Naive thymus-derived CD8-positive, alpha-beta T cell (primary cell): ENCODE measurements around the gene ACSS1. TPM values are rescaled to one million over a fixed set of nuclear protein-coding genes. Genes with fewer than 3 reads are reported as not detected.

Source experiments
- ATAC-seq, 2 donors: fragments of 150-1000 bp; cut with Tn5 transposase in 1 of 2; sonication (Bioruptor Pico), chemical (Tn5 transposase) in 1 of 2; 1 replicate in 1 of 2; 2 replicates in 1 of 2; pipeline ENCODE4 v1.10.0; 2021; ENCODE audit warnings: mild to moderate bottlenecking in 2 of 2, moderate library complexity in 2 of 2
- POLR2A ChIA-PET: fragments of 350-600 bp; sonication (Branson Sonifier 250); formaldehyde crosslinking; loops from one replicate; lab custom pipeline; 2021; ENCODE audit warnings: antibody characterized with exemption; lab: Charles Lee
- DNase-seq, 10 donors: peaks; one replicate each; pipeline versions ENCODE4 v3.0.0 to v3.0.0-alpha.2; 2020 to 2022
- H3K27ac Mint-ChIP-seq, 10 donors: one replicate each; pipeline ENCODE4 v1.8.0; 2020 to 2022; ENCODE audit warnings: mild to moderate bottlenecking in 10 of 10, mixed read lengths in 10 of 10, moderate library complexity in 4 of 10, inconsistent platforms in 1 of 10
- H3K27me3 Mint-ChIP-seq, 5 donors: one replicate each; pipeline ENCODE4 v1.8.0; 2021 to 2022; ENCODE audit warnings: mixed read lengths in 5 of 5
- H3K36me3 Mint-ChIP-seq, 3 donors: one replicate each; pipeline ENCODE4 v1.8.0; 2020 to 2022; ENCODE audit warnings: mixed read lengths in 3 of 3, mild to moderate bottlenecking in 2 of 3, inconsistent platforms in 1 of 3
- H3K4me1 Mint-ChIP-seq, 4 donors: one replicate each; pipeline ENCODE4 v1.8.0; 2021 to 2022; ENCODE audit warnings: mixed read lengths in 4 of 4
- H3K4me3 Mint-ChIP-seq, 10 donors: one replicate each; pipeline ENCODE4 v1.8.0; 2020 to 2022; ENCODE audit warnings: mild to moderate bottlenecking in 10 of 10, mixed read lengths in 10 of 10, moderate library complexity in 6 of 10, inconsistent platforms in 1 of 10
- H3K9me3 Mint-ChIP-seq, 9 donors: one replicate each; pipeline ENCODE4 v1.8.0; 2020 to 2022; ENCODE audit warnings: mixed read lengths in 9 of 9, mild to moderate bottlenecking in 3 of 9, inconsistent platforms in 1 of 9, moderate library complexity in 1 of 9
- polyA plus RNA-seq, 3 donors: library from polyadenylated mRNA; unstranded; fragments of 300-500 nt; fragmentation: Illumina TruSeq; gene quantifications; one replicate each; pipeline ENCODE4 v1.2.3, GENCODE V29; 2021
- total RNA-seq, 8 experiments: library from RNA in 2 of 8; stranded (reverse) in 2 of 8; gene quantifications; one replicate each; pipeline ENCODE4 v1.2.3 and lab custom pipeline; 2021 to 2026

Gene ACSS1
- total and polyA plus RNA-seq, 5 experiments from 2014 or later, result 45.2 to 57.8 (median 48.2) TPM

DNA sequence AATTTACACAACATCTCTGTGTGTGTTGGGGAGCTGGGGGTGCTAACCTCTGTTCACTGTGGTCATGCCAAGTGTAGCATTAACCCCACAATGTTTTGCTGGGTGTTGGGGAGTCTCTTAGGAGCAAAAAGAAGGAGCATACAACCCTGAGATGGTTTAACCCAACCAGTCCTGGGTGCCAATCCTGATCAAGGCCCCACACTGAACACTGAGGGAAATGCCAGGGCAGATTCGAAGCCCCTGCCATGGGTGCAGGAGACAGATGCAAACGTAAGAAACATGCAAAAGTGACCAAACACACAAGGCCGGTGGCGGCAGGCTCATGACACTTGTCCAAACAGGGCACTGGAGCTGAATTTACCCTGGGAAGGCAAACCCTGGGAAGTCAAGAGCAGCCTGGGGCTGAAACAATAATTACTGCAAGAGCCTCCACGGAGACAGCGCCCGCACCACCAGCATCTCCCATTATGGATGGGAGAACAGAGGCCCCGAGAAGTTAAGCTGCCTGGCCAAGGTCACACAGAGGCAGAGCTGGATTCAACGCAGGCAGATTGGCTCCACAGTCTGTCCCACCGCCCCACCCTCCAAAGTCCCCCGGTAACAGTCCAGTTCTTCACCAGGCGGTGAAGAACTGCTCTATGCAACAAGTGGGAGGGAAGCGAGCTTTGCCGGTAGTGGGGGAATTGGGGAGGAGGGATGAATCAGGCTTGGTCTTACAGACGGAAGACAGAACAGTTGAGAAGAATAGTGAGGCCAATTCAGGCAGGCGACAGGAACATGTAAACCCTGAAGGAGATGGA, 8.5 kb downstream of the ACSS1 start:
- peaks cover 0 to 30% (median 2%) of the 10 kb centered on the region in 3 donors for H3K36me3 Mint-ChIP-seq
- peak in 1 of 10 donors; percentile 16 for DNase-seq
- no peak for ATAC-seq
- peak overlapping the region; percentile 17 to 84 (median 72) for H3K27ac Mint-ChIP-seq
- no peaks in the 10 kb centered on the region for H3K9me3 Mint-ChIP-seq
- H3K4me1 Mint-ChIP-seq, result peaks cover 29 to 66% (median 58%) of the 10 kb centered on the region in 4 donors
- peak overlapping the region in 2 of 10 donors; percentile 11 to 54 for H3K4me3 Mint-ChIP-seq
- POLR2A ChIA-PET, result interaction anchor here (1.2 kb wide), 1 partner anchor 8 kb away, joined by 3 read pairs; the partner anchor contains the start of gene ACSS1
- no peaks in the 10 kb centered on the region for H3K27me3 Mint-ChIP-seq

- ATAC-seq (no peak), DNase-seq (peak in 1 of 10 donors; percentile 47)
- POLR2A ChIA-PET, result interaction anchor here (1.2 kb wide), 1 partner anchor 9 kb away, joined by 3 read pairs; the partner anchor contains the start of gene ACSS1
- no peak overlapping the region for H3K4me3 Mint-ChIP-seq
- peaks cover 0 to 29% (median 2%) of the 10 kb centered on the region in 3 donors for H3K36me3 Mint-ChIP-seq
- H3K4me1 Mint-ChIP-seq, result peaks cover 22 to 62% (median 50%) of the 10 kb centered on the region in 4 donors
- H3K27me3 Mint-ChIP-seq, result no peaks in the 10 kb centered on the region
- H3K9me3 Mint-ChIP-seq, result no peaks in the 10 kb centered on the region
- H3K27ac Mint-ChIP-seq, result peak overlapping the region in 4 of 10 donors; percentile 2 to 76 (median 62)
Observed at GRCh38 chr20:25048519-25048952, 9.4 kb downstream of the ACSS1 start.

GRCh38 chr20:25047766-25048165, 10.2 kb downstream of the ACSS1 start:
- Mint-ChIP-seq H3K27me3 (no peaks in the 10 kb centered on the region), H3K36me3 (peaks cover 0 to 29% (median 2%) of the 10 kb centered on the region in 3 donors), H3K4me1 (peaks cover 22 to 62% (median 51%) of the 10 kb centered on the region in 4 donors), H3K9me3 (no peaks in the 10 kb centered on the region), H3K27ac (peak overlapping the region in 4 of 10 donors; percentile 0 to 63 (median 43)), H3K4me3 (no peak overlapping the region)
- ATAC-seq, result no peak
- POLR2A ChIA-PET, result interaction anchor here (1.2 to 2.2 kb wide), 2 partner anchors 9 to 10 kb away, joined by 3 to 7 read pairs; partner anchors contain the start of gene ACSS1
- DNase-seq, result peak in 1 of 10 donors; percentile 46

DNA sequence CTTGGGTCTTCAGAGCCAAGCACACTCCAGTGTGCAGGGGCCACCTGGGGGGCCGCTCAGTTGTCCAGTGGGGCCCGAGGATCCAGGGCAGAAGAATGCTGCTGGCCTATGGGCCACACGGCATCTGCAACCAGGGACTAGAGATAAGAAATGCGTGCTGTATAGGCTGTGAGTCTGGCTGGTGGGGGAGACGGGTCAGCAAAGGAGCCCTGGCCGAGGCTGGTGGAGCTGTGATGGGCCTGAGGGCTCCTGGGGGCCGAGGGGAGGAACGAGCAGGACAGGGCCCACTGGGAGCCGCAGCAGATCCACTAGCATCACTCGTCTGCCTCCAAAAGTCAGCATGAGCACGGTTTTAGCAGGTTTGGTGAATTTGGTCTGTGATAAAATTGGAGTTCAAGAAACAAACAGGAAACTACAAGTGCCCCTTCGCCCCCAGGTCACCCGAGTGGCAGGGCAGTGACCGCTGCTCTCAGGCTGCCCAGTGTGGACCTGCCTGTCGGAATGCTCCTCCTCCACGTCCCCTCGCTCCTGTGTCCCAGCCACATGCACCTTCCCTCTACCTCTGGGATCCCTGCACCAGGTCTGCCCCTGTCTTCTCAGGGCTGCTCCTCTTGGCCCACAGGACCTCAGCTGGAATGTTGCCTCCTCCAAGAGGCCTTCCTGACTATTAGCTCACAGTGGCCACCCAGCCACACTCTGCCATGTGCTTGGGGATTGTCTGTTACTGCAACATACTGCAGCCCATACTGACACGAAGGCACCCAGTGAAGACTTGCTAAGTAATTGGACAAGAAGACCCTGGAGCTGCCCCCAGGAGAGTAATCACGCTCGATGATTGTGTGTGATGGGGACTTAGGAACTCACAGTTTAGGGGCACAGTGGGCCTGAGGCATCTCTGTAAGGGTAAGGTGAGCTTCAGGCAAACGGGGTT, 10.9 kb downstream of the ACSS1 start:
- DNase-seq (peak in 1 of 10 donors; percentile 46), ATAC-seq (no peak)
- Mint-ChIP-seq H3K36me3 (peaks cover 0 to 29% (median 2%) of the 10 kb centered on the region in 3 donors), H3K27ac (peak overlapping the region in 8 of 10 donors; percentile 17 to 93 (median 46)), H3K4me1 (peaks cover 24 to 61% (median 49%) of the 10 kb centered on the region in 4 donors), H3K4me3 (peak overlapping the region in 1 of 10 donors; percentile 48), H3K27me3 (no peaks in the 10 kb centered on the region), H3K9me3 (no peaks in the 10 kb centered on the region)
- POLR2A ChIA-PET, result interaction anchor here (1.0 to 2.2 kb wide), 3 partner anchors 9 to 11 kb away, joined by 3 to 7 read pairs (median 4); partner anchors contain the start of gene ACSS1

DNA sequence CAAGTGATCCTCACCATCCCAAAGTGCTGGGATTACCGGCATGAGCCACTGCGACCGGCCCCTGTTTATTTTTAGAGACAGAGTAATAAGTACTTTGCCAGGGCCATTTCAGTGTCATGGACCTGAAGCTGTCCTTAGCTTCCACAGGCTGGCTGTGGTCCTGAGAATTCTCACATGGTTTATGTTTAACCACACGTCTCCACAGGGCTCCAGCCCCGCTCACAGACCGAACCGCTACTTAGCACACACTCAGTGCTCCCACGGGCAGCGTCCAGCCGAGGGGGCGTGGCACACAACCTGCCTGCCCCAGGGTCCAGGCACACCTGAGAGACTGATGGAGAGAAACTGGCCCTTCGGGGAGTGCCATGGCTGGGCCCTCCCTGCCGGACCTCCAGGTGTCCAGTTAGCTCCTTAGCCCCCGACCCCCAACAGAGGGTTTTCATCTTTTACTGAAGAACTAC, 11.7 kb downstream of the ACSS1 start:
- POLR2A ChIA-PET, result interaction anchor here (1.0 to 2.2 kb wide), 2 partner anchors 8 to 12 kb away, joined by 4 to 7 read pairs; partner anchors contain the start of gene ACSS1
- no peak overlapping the region for H3K4me3 Mint-ChIP-seq
- ATAC-seq (no peak), DNase-seq (peak in 1 of 10 donors; percentile 28)
- peaks cover 21 to 61% (median 48%) of the 10 kb centered on the region in 4 donors for H3K4me1 Mint-ChIP-seq
- no peaks in the 10 kb centered on the region for H3K27me3 Mint-ChIP-seq
- no peaks in the 10 kb centered on the region for H3K9me3 Mint-ChIP-seq
- peak overlapping the region in 5 of 10 donors; percentile 22 to 93 (median 34) for H3K27ac Mint-ChIP-seq
- H3K36me3 Mint-ChIP-seq, result peaks cover 0 to 29% (median 2%) of the 10 kb centered on the region in 3 donors

- POLR2A ChIA-PET, result interaction anchor here (0.7 to 3.5 kb wide), 3 partner anchors 9 to 48 kb away, joined by 3 to 43 read pairs (median 5); partner anchors contain the start of gene ACSS1
- DNase-seq, result peak in 1 of 10 donors; percentile 46
- H3K27me3 Mint-ChIP-seq, result no peaks in the 10 kb centered on the region
Observed at GRCh38 chr20:25045343-25045712, 12.6 kb downstream of the ACSS1 start.

DNA sequence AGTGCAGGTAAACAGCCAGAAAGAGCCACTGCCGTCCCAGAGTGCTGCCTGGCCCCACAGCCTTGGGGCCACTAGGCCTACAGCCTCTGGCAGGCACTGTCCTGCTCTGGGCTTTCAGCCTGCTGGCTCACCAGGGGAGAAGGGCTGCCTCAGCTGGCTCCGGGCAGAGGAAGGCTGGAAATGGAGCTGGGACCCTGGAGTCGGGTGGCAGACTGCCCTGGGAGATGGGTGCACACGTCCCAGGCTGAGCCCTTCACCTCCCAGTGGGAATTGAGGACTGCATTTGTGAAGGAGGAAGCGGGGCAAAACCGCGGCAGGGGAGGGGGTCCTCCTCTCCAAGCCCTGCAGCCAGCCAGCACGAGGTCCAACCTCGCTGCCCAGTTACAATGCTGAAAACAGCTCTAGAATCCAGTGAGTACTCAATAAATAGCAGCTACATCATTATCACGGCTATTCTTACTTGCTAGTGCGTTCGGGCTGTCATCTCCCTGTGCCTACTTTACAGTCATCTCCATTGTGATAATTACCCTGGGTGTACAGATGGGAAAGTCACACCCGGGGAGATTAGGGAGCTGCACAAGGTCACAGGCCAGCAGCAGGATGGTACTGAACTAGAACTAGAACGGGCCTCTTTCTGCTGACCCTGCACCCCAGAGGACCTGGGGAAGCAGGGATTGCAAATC, 13.1 kb downstream of the ACSS1 start:
- peaks cover 14 to 57% (median 41%) of the 10 kb centered on the region in 4 donors for H3K4me1 Mint-ChIP-seq
- no peak overlapping the region for H3K4me3 Mint-ChIP-seq
- DNase-seq, result peak in 1 of 10 donors; percentile 56
- ATAC-seq, result no peak
- H3K27me3 Mint-ChIP-seq, result no peaks in the 10 kb centered on the region
- peak overlapping the region; percentile 35 to 95 (median 62) for H3K27ac Mint-ChIP-seq
- H3K36me3 Mint-ChIP-seq, result peaks cover 0 to 28% (median 2%) of the 10 kb centered on the region in 3 donors
- POLR2A ChIA-PET, result interaction anchor here (0.7 to 3.5 kb wide), 3 partner anchors 8 to 48 kb away, joined by 3 to 43 read pairs (median 5); partner anchors contain the start of gene ACSS1
- H3K9me3 Mint-ChIP-seq, result no peaks in the 10 kb centered on the region

More at GRCh38 chr20:25045343-25045712, 12.6 kb downstream of the ACSS1 start:
- no peak for ATAC-seq
- Mint-ChIP-seq H3K4me1 (peaks cover 17 to 57% (median 42%) of the 10 kb centered on the region in 4 donors), H3K27ac (peak overlapping the region in 9 of 10 donors; percentile 1 to 95 (median 52)), H3K36me3 (peaks cover 0 to 28% (median 2%) of the 10 kb centered on the region in 3 donors), H3K9me3 (no peaks in the 10 kb centered on the region), H3K4me3 (no peak overlapping the region)

DNA sequence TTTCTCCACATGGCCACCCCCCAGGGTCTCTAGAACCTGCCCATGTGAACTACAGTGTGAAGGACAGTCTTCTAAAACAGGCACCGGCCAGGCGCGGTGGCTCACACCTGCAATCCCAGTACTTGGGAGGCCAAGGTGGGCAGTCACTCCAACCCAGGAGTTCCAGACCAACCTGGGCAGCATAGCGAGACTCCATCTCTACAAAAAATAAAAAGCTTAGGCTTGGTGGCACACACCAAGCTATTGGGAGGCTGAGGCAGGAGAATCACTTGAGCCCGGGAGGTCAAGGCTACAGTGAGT, 13.7 kb downstream of the ACSS1 start:
- no peaks in the 10 kb centered on the region for H3K27me3 Mint-ChIP-seq
- peak overlapping the region; percentile 53 to 98 (median 95) for H3K27ac Mint-ChIP-seq
- no peak overlapping the region for H3K4me3 Mint-ChIP-seq
- DNase-seq (peak in 1 of 10 donors; percentile 27), ATAC-seq (no peak)
- no peaks in the 10 kb centered on the region for H3K9me3 Mint-ChIP-seq
- H3K4me1 Mint-ChIP-seq, result peaks cover 12 to 55% (median 38%) of the 10 kb centered on the region in 4 donors
- peaks cover 0 to 24% (median 2%) of the 10 kb centered on the region in 3 donors for H3K36me3 Mint-ChIP-seq
- POLR2A ChIA-PET, result interaction anchor here (3.5 kb wide), 1 partner anchor 14 kb away, joined by 43 read pairs; the partner anchor contains the start of gene ACSS1

DNA sequence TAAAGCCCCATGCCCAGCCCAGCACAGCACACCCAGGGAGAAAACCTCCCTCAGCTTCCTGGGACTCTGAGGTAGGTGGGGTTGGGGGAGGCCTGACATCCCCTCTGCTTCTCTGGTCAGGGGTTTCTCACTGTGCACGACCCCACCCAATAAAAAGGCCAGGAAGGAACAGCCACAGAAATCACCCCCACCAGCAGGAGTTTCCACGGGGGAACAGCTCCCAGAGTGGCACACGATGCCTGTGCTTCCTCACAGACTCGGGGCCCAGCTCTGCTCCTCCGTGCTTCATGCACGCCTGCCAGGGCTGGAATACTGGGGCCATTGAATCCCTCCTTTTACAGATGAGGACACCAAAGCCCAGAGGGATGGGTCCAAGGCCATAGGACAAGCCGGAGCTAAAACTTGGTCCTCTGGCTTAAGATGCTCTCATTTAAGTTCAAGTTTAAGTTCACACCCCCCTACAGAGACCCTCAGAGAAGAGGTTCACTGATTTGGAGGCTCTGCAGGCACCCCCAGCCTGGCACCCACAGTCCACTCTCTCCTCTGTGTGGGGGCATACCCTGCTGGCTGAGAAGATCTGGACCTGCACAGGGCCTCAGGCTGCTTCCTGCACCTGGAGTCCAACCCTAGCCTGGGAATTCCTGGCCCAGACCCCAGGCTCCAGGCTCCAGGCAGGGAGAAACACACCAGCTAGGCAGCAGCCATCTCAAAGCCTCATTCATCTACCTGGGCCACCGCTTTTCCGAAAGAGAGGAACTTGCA, 14.3 kb downstream of the ACSS1 start:
- Mint-ChIP-seq H3K4me1 (peaks cover 12 to 55% (median 37%) of the 10 kb centered on the region in 4 donors), H3K9me3 (no peaks in the 10 kb centered on the region), H3K36me3 (peaks cover 0 to 24% (median 2%) of the 10 kb centered on the region in 3 donors), H3K4me3 (peak overlapping the region in 6 of 10 donors; percentile 66 to 87 (median 74)), H3K27me3 (no peaks in the 10 kb centered on the region), H3K27ac (peak overlapping the region; percentile 93 to 98 (median 95))
- POLR2A ChIA-PET, result interaction anchor here (1.6 to 3.5 kb wide), 2 partner anchors 14 to 21 kb away, joined by 4 to 43 read pairs; partner anchors contain the start of gene ACSS1
- DNase-seq (peak in 1 of 10 donors; percentile 21), ATAC-seq (no peak)
